ENCODE measurements around the gene LBX2. TPM values are rescaled to one million over a fixed set of nuclear protein-coding genes. Genes with fewer than 3 reads are reported as not detected.

The LBX2 gene
- polyA plus RNA-seq, 1 of the 3 experiments (the other 2 are of a cell fraction), result 0.03 TPM

GRCh38 chr2:74507926-74508520 lies 8.6 kb upstream of the LBX2 start:
- 9% methylated on average over 33 of the region's 38 CpGs for WGBS (ENCODE audit: low lambda C conversion rate)
- Histone ChIP-seq H3K4me3 (ENCODE audit: low read depth in 2 of 2, low read length in 1 of 2) (peak overlapping the region; percentile 84 to 86), H3K9me3 (no peaks in the 10 kb centered on the region), H3K27ac (ENCODE audit: low read depth in 2 of 2, low read length in 1 of 2) (peak overlapping the region; percentile 99 to 100), H3K9ac (peak overlapping the region; percentile 95), H3K27me3 (ENCODE audit: insufficient read depth) (no peaks in the 10 kb centered on the region), H3K79me2 (ENCODE audit: insufficient read depth) (peaks cover 22% of the 10 kb centered on the region; the same call in 1 of the 2 replicates), H3K9me2 (no peaks in the 10 kb centered on the region), H2AFZ (ENCODE audit: low read depth) (peak overlapping the region; percentile 85), H4K20me1 (ENCODE audit: insufficient read depth) (no peaks in the 10 kb centered on the region), H3K4me1 (ENCODE audit: control insufficient read depth in 1 of 2, insufficient read depth in 2 of 2, low read depth in 1 of 2, low read length in 1 of 2) (peaks cover 24 to 31% of the 10 kb centered on the region in 2 experiments; a peak in 3 of 4 replicates), H3K36me3 (replicated peaks in 1 of 2; ENCODE audit: control insufficient read depth in 1 of 2, insufficient read depth in 2 of 2, low read length in 1 of 2) (peaks cover 15 to 20% of the 10 kb centered on the region in 2 experiments), H3F3A (replicated peaks; ENCODE audit: insufficient read depth) (peaks cover 33% of the 10 kb centered on the region), H3K4me2 (peak overlapping the region; percentile 96)
- TF ChIP-seq, protein P1, sequence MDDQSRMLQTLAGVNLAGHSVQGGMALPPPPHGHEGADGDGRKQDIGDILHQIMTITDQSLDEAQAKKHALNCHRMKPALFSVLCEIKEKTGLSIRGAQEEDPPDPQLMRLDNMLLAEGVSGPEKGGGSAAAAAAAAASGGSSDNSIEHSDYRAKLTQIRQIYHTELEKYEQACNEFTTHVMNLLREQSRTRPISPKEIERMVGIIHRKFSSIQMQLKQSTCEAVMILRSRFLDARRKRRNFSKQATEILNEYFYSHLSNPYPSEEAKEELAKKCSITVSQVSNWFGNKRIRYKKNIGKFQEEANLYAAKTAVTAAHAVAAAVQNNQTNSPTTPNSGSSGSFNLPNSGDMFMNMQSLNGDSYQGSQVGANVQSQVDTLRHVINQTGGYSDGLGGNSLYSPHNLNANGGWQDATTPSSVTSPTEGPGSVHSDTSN (IDR thresholded peaks at IDR 0.05), result peak; percentile 36
- TF ChIP-seq FOSL2 (IDR thresholded peaks at IDR 0.05; ENCODE audit: borderline replicate concordance, low read depth), result 0 out of 2 replicates have a peak, but pooled peaks have one; percentile 3
- TF ChIP-seq EP300 (IDR thresholded peaks at IDR 0.05; ENCODE audit: borderline replicate concordance in 1 of 2, low read depth in 1 of 2, low read length in 1 of 2), result peak; percentile 47 to 96; a peak in 3 of 4 replicates
- peak; percentile 46; the same call in 1 of the 2 replicates for TF ChIP-seq TEAD4 (IDR thresholded peaks at IDR 0.05; ENCODE audit: borderline replicate concordance, insufficient read depth)
- TF ChIP-seq RXRA (IDR thresholded peaks at IDR 0.05; ENCODE audit: borderline replicate concordance, low read depth), result no peak
- peak; percentile 94 for TF ChIP-seq TCF12 (IDR thresholded peaks at IDR 0.05)
- TF ChIP-seq FOXJ3 (CRISPR knock-in tag; IDR thresholded peaks at IDR 0.05), result peak; percentile 71
- TF ChIP-seq, protein P2, sequence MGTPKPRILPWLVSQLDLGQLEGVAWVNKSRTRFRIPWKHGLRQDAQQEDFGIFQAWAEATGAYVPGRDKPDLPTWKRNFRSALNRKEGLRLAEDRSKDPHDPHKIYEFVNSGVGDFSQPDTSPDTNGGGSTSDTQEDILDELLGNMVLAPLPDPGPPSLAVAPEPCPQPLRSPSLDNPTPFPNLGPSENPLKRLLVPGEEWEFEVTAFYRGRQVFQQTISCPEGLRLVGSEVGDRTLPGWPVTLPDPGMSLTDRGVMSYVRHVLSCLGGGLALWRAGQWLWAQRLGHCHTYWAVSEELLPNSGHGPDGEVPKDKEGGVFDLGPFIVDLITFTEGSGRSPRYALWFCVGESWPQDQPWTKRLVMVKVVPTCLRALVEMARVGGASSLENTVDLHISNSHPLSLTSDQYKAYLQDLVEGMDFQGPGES (IDR thresholded peaks at IDR 0.05; ENCODE audit: low read depth, low read length), result no peak
- TF ChIP-seq GATA2 (CRISPR knock-in tag; IDR thresholded peaks at IDR 0.05), result peak; percentile 64; the same call in 1 of the 2 replicates
- peak; percentile 50 for TF ChIP-seq MXI1 (IDR thresholded peaks at IDR 0.05; ENCODE audit: low read depth, low read length)
- peak; percentile 95 for TF ChIP-seq CHD2 (IDR thresholded peaks at IDR 0.05; ENCODE audit: low read length, partially characterized antibody)
- TF ChIP-seq RCOR1 (IDR thresholded peaks at IDR 0.05; ENCODE audit: low read length), result peak; percentile 92
- peak; percentile 70 for TF ChIP-seq POLR2AphosphoS5 (IDR thresholded peaks at IDR 0.05; ENCODE audit: low read depth, low read length)
- no peak for TF ChIP-seq NRF1 (IDR thresholded peaks at IDR 0.05; ENCODE audit: low read depth, low read length)
- TF ChIP-seq, protein P3, sequence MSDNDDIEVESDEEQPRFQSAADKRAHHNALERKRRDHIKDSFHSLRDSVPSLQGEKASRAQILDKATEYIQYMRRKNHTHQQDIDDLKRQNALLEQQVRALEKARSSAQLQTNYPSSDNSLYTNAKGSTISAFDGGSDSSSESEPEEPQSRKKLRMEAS (IDR thresholded peaks at IDR 0.05; ENCODE audit: low read depth), result peak; percentile 77
- TF ChIP-seq RFX5 (IDR thresholded peaks at IDR 0.05; ENCODE audit: low read length), result no peak
- CTCF ChIA-PET, result interaction anchor here (0.9 to 7.5 kb wide), 9 partner anchors 9 to 80 kb away, joined by 3 to 80 read pairs (median 5); partner anchors contain the start of genes AUP1, CCDC142, DQX1 and HTRA2
- POLR2A ChIA-PET, result interaction anchor here (0.9 to 2.3 kb wide), 6 partner anchors 10 to 34 kb away, joined by 3 to 11 read pairs (median 8); partner anchors contain the start of genes CCDC142, DQX1 and TTC31
- peak; percentile 87 for DNase-seq
